Endothelial cell of umbilical vein (primary cell): Measurements from ENCODE around the gene NSD1. TPM values are rescaled to one million over a fixed set of nuclear protein-coding genes. Genes with fewer than 3 reads are reported as not detected.

Experiments
- BruUV-seq: library from RNA; stranded (reverse); fragments of 400-500 nt; replicated peaks from 2 replicates; lab custom pipeline; 2021; lab: Mats Ljungman, UMichigan
- CTCF ChIA-PET: fragments of 300-600, 350-600 bp; sonication (Branson Sonifier 250); formaldehyde crosslinking; loops from one replicate; lab custom pipeline; 2021; ENCODE audit warnings: antibody characterized with exemption, inconsistent platforms; lab: Charles Lee
- POLR2A ChIA-PET: fragments of 300-600, 350-600 bp; sonication (Branson Sonifier 250); formaldehyde crosslinking; loops from one replicate; lab custom pipeline; 2021; ENCODE audit warnings: antibody characterized with exemption, inconsistent platforms; lab: Charles Lee
- DNase-seq: peaks from one replicate; pipeline ENCODE4 v3.0.0-alpha.2; 2011; ENCODE audit warnings: low read depth, low spot score
- FAIRE-seq: peaks from 2 replicates; lab custom pipeline; 2011; peaks lifted over from hg19 to GRCh38; lab: Jason Lieb, UNC
- H2AFZ ChIP-seq: 2 replicates; pipeline ENCODE4 v1.6.0; 2012; ENCODE audit warnings: low read depth, low read length, control low read depth, inconsistent platforms
- H3K27ac ChIP-seq: 2 replicates; pipeline ENCODE4 v1.5.1; 2011; ENCODE audit warnings: low read depth, mild to moderate bottlenecking, control low read depth, low read length, moderate library complexity; ENCODE audit not compliant: insufficient read depth
- H3K27me3 ChIP-seq, 2 experiments: 2 replicates each; pipeline versions ENCODE4 v1.6.0 to v1.6.1; 2011; ENCODE audit warnings: low read length in 2 of 2, mixed read lengths in 1 of 2; ENCODE audit not compliant: control insufficient read depth in 2 of 2, insufficient read depth in 2 of 2
- H3K36me3 ChIP-seq, 2 experiments: 2 replicates in 1 of 2; 3 replicates in 1 of 2; pipeline ENCODE4 v1.5.1; 2011; ENCODE audit warnings: low read length in 2 of 2, mild to moderate bottlenecking in 1 of 2, moderate library complexity in 1 of 2; ENCODE audit not compliant: control insufficient read depth in 2 of 2, insufficient read depth in 2 of 2; ENCODE audit errors: extremely low read depth in 1 of 2
- H3K4me1 ChIP-seq: 3 replicates; pipeline ENCODE4 v1.5.1; 2011; ENCODE audit warnings: mild to moderate bottlenecking, low read length; ENCODE audit not compliant: control insufficient read depth, insufficient read depth; ENCODE audit errors: extremely low read depth
- H3K4me2 ChIP-seq: 2 replicates; pipeline ENCODE4 v1.6.1; 2011; ENCODE audit warnings: low read length, control low read depth, mixed read lengths; ENCODE audit not compliant: insufficient read depth
- H3K4me3 ChIP-seq, 3 experiments: fragments of 200-600 bp in 1 of 3; sonication (generic), shearing (Covaris generic) in 1 of 3; replicated peaks in 1 of 3; 2 replicates each; pipeline ENCODE4 v1.5.1; 2011 to 2016; ENCODE audit warnings: control low read depth in 3 of 3, low read length in 3 of 3, mild to moderate bottlenecking in 2 of 3, inconsistent platforms in 1 of 3, low read depth in 1 of 3, moderate library complexity in 1 of 3; ENCODE audit not compliant: insufficient read depth in 1 of 3
- H3K79me2 ChIP-seq: 2 replicates; pipeline ENCODE4 v1.6.0; 2012; ENCODE audit warnings: low read length, inconsistent platforms; ENCODE audit not compliant: control insufficient read depth, insufficient read depth
- H3K9ac ChIP-seq: replicated peaks from 2 replicates; pipeline ENCODE3; 2011; ENCODE audit warnings: low read length, control low read depth; ENCODE audit not compliant: insufficient read depth; ENCODE audit errors: extremely low read depth
- H3K9me1 ChIP-seq: replicated peaks from 3 replicates; pipeline ENCODE4 v1.6.0; 2011; ENCODE audit warnings: mild to moderate bottlenecking, low read length; ENCODE audit not compliant: control insufficient read depth, insufficient read depth; ENCODE audit errors: extremely low read depth
- H3K9me3 ChIP-seq: replicated peaks from 2 replicates; pipeline ENCODE4 v1.5.1; 2012; ENCODE audit warnings: low read length, inconsistent platforms; ENCODE audit not compliant: control insufficient read depth, insufficient read depth
- H4K20me1 ChIP-seq: replicated peaks from 2 replicates; pipeline ENCODE3; 2011; ENCODE audit warnings: mild to moderate bottlenecking, low read length; ENCODE audit not compliant: control insufficient read depth, insufficient read depth; ENCODE audit errors: extremely low read depth
- EZH2 ChIP-seq: IDR thresholded peaks from 2 replicates; pipeline ENCODE4 v1.6.1; 2012; ENCODE audit warnings: borderline replicate concordance, low read depth, mild to moderate bottlenecking, moderate library complexity, low read length, inconsistent platforms; ENCODE audit not compliant: severe bottlenecking
- FOS ChIP-seq: IDR thresholded peaks from 2 replicates; pipeline ENCODE4 v1.6.1; 2011; ENCODE audit warnings: mild to moderate bottlenecking, low read length, moderate library complexity, borderline replicate concordance; ENCODE audit not compliant: insufficient read depth
- GATA2 ChIP-seq: IDR thresholded peaks from 2 replicates; pipeline ENCODE4 v1.7.0; 2011; ENCODE audit warnings: low read depth, mild to moderate bottlenecking, moderate library complexity, mixed read lengths, low read length; ENCODE audit not compliant: insufficient read length, insufficient read depth
- JUN ChIP-seq: IDR thresholded peaks from 2 replicates; pipeline ENCODE4 v1.6.1; 2011; ENCODE audit warnings: borderline replicate concordance, low read depth; ENCODE audit not compliant: insufficient read length, insufficient read depth
- MYC ChIP-seq: IDR thresholded peaks from one replicate; pipeline ENCODE4 v1.6.1; 2011; ENCODE audit warnings: mild to moderate bottlenecking, low read depth, low read length
- POLR2A ChIP-seq: IDR thresholded peaks from 2 replicates; pipeline ENCODE4 v1.6.1; 2012; ENCODE audit warnings: low read depth, mild to moderate bottlenecking, control low read depth, low read length
- POLR2AphosphoS5 ChIP-seq: IDR thresholded peaks from 2 replicates; pipeline ENCODE4 v1.6.1; 2012; ENCODE audit warnings: low read depth, mild to moderate bottlenecking, control low read depth, low read length, moderate library complexity; ENCODE audit not compliant: insufficient read depth
- dilution Hi-C: fragments of 300-500 bp; cut with MboI; formaldehyde crosslinking; loops from one replicate; pipeline ENCODE4 v1.15.0; 2019; ENCODE audit warnings: low sequenced_read_pairs; ENCODE audit not compliant: extremely low pct_ligation_motif_present
- intact Hi-C: fragments of 100-400 bp; cut with micrococcal nuclease; formaldehyde crosslinking; loops from one replicate; pipeline ENCODE4 v1.10.0; 2022
- polyA plus RNA-seq, 4 experiments: library from polyadenylated mRNA; depleted of rRNA in 3 of 4; stranded (reverse) in 3 of 4; unstranded in 1 of 4; fragments of >200 nt; gene quantifications; 2 replicates each; pipeline versions ENCODE4 v1.2.1 to v1.2.3, GENCODE V29; 2011 to 2012; ENCODE audit warnings: missing spikeins in 1 of 4
- total RNA-seq: library from RNA; stranded (reverse); gene quantifications from 2 replicates; pipeline ENCODE4 v1.2.3, GENCODE V29; 2021
- TF ChIP-seq, protein P1 (sequence below), 2 donors: IDR thresholded peaks; 1 replicate in 1 of 2; 2 replicates in 1 of 2; pipeline ENCODE4 v1.5.1; 2011; ENCODE audit warnings: low read length in 2 of 2, mild to moderate bottlenecking in 2 of 2, moderate library complexity in 2 of 2, control low read depth in 1 of 2, inconsistent platforms in 1 of 2, low read depth in 1 of 2; ENCODE audit not compliant: insufficient read depth in 1 of 2; ENCODE audit errors: extremely low read depth in 1 of 2
- TF ChIP-seq, protein P2 (sequence below): IDR thresholded peaks from 2 replicates; pipeline ENCODE4 v1.6.1; 2011; ENCODE audit not compliant: insufficient read depth, insufficient read length

Gene NSD1
- total and polyA plus RNA-seq, 2 donors (not counting 3 experiments of a cell fraction or from before 2014, with no cell fraction given) = 14.4 to 90.4 TPM

DNA sequence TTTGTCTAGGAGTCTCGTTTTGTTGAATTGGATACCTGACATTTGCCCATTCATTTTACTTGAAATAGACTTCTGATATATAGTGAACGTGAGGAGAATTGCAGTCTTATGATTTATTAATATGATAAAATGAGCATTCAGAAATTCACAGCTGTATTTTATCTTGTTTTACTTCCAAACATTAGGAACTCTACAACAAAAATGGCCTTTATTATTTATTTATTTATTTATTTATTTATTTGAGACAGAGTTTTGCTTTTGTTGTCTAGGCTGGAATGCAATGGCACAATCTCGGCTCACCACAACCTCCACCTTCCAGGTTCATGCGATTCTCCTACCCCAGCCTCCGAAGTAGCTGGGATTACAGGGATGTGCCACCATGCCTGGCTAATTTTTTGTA, 108.7 kb downstream of the NSD1 start:
- intact Hi-C loops (no loop called here), dilution Hi-C loops (no loop called here)
- DNase-seq = no peak
- no peaks in the 10 kb centered on the region for H4K20me1 ChIP-seq
- ChIA-PET POLR2A (no interaction called here), CTCF (no interaction called here)
- TF ChIP-seq POLR2AphosphoS5 (no peak), POLR2A (no peak), MYC (no peak)
- TF ChIP-seq, protein P1, sequence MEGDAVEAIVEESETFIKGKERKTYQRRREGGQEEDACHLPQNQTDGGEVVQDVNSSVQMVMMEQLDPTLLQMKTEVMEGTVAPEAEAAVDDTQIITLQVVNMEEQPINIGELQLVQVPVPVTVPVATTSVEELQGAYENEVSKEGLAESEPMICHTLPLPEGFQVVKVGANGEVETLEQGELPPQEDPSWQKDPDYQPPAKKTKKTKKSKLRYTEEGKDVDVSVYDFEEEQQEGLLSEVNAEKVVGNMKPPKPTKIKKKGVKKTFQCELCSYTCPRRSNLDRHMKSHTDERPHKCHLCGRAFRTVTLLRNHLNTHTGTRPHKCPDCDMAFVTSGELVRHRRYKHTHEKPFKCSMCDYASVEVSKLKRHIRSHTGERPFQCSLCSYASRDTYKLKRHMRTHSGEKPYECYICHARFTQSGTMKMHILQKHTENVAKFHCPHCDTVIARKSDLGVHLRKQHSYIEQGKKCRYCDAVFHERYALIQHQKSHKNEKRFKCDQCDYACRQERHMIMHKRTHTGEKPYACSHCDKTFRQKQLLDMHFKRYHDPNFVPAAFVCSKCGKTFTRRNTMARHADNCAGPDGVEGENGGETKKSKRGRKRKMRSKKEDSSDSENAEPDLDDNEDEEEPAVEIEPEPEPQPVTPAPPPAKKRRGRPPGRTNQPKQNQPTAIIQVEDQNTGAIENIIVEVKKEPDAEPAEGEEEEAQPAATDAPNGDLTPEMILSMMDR (IDR thresholded peaks at IDR 0.05; ENCODE audit: extremely low read depth in 1 of 2, insufficient read depth in 1 of 2, low read depth in 1 of 2, low read length in 2 of 2) = no peak
- no peak for FAIRE-seq
- BruUV-seq = no TSS peak
- H3K4me1 ChIP-seq = peaks cover 4% of the 10 kb centered on the region
- H3K79me2 ChIP-seq = no peaks in the 10 kb centered on the region
- H3K4me2 ChIP-seq = no peak overlapping the region
- H3K27ac ChIP-seq = no peak overlapping the region
- H3K27me3 ChIP-seq = no peaks in the 10 kb centered on the region
- H3K36me3 ChIP-seq = peaks cover 13 to 15% of the 10 kb centered on the region in 2 experiments
- no peaks in the 10 kb centered on the region for H3K9me1 ChIP-seq
- no peak overlapping the region for H3K9ac ChIP-seq
- H3K4me3 ChIP-seq = no peak overlapping the region
- no peaks in the 10 kb centered on the region for H3K9me3 ChIP-seq
- no peak overlapping the region for H2AFZ ChIP-seq

GRCh38 chr5:177249761-177250537, 116.4 kb downstream of the NSD1 start:
- CTCF ChIA-PET = interaction anchor here (1.0 kb wide), 1 partner anchor 113 kb away, joined by 3 read pairs; no protein-coding TSS in a partner anchor
- Histone ChIP-seq H3K9me3 (no peaks in the 10 kb centered on the region), H3K9me1 (no peaks in the 10 kb centered on the region), H3K9ac (no peak overlapping the region), H4K20me1 (no peaks in the 10 kb centered on the region), H3K36me3 (peaks cover 18 to 26% of the 10 kb centered on the region in 2 experiments), H3K4me3 (no peak overlapping the region), H2AFZ (no peak overlapping the region), H3K4me1 (peaks cover 4% of the 10 kb centered on the region), H3K4me2 (no peak overlapping the region), H3K27ac (no peak overlapping the region), H3K27me3 (no peaks in the 10 kb centered on the region), H3K79me2 (no peaks in the 10 kb centered on the region)
- no TSS peak for BruUV-seq
- intact Hi-C loops (no loop called here), dilution Hi-C loops (no loop called here)
- FAIRE-seq = no peak
- no peak for DNase-seq
- POLR2A ChIA-PET = no interaction called here
- TF ChIP-seq POLR2A (no peak), JUN (no peak), POLR2AphosphoS5 (no peak), GATA2 (no peak), MYC (no peak), EZH2 (no peak), FOS (no peak)
- TF ChIP-seq, protein P1 (IDR thresholded peaks at IDR 0.05; ENCODE audit: extremely low read depth in 1 of 2, insufficient read depth in 1 of 2, low read depth in 1 of 2, low read length in 2 of 2) = no peak
- TF ChIP-seq, protein P2, sequence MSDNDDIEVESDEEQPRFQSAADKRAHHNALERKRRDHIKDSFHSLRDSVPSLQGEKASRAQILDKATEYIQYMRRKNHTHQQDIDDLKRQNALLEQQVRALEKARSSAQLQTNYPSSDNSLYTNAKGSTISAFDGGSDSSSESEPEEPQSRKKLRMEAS = no peak
